Right lobe of liver (tissue), 4 donors: ENCODE measurements around the gene HGFAC.

ENCODE experiments used
- CTCF ChIP-seq, 4 donors: fragments of 200-600 bp in 3 of 4; fragments of 450-650 bp in 1 of 4; IDR thresholded peaks; one replicate each; pipeline versions ENCODE4 v1.5.1 to v1.8.0; 2016 to 2022; ENCODE audit warnings: antibody characterized with exemption in 4 of 4, mild to moderate bottlenecking in 2 of 4
- POLR2A ChIP-seq: fragments of 450-650 bp; IDR thresholded peaks from one replicate; pipeline ENCODE4 v1.6.1; 2017; ENCODE audit warnings: antibody characterized with exemption, mild to moderate bottlenecking
- donor health status: DM: no; HTN: no; CAD: no.
- donor health status: DM: no; HTN: no; CAD: no.
- donor health status: DM: no; HTN: yes; CAD: no.

GRCh38 chr4:3420606-3420955 lies 21.2 kb upstream of the HGFAC start:
- TF ChIP-seq POLR2A, result no peak
- TF ChIP-seq CTCF (IDR thresholded peaks at IDR 0.05), result no peak
